A549 (cell line): ENCODE results near the gene IP6K1. TPM values are rescaled to one million over a fixed set of nuclear protein-coding genes. Genes with fewer than 3 reads are reported as not detected.

ENCODE experiments used
- ATAC-seq, 2 experiments: fragments of 200-7000 bp in 1 of 2; fragments of >200 bp in 1 of 2; cut with Nextera tagmentation in 1 of 2; cut with Tn5 transposase in 1 of 2; 3 replicates each; pipeline versions ENCODE4 v1.8.0 to v1.9.1; 2018 to 2020; ENCODE audit warnings: mild to moderate bottlenecking in 1 of 2, moderate library complexity in 1 of 2
- CTCF ChIA-PET: fragments of 300-600 bp; sonication (Branson Sonifier 250); formaldehyde crosslinking; extraction: SDS; loops from one replicate; lab custom pipeline; 2021; ENCODE audit warnings: antibody characterized with exemption, inconsistent platforms; lab: Yijun Ruan, JAX
- POLR2A ChIA-PET: fragments of 350-600 bp; formaldehyde crosslinking; extraction: SDS; loops from one replicate; lab custom pipeline; 2021; ENCODE audit warnings: antibody characterized with exemption, inconsistent platforms; lab: Yijun Ruan, JAX
- DNase-seq, 2 experiments: peaks; one replicate each; pipeline versions ENCODE4 v3.0.0 to v3.0.0-alpha.2; 2011 to 2016; ENCODE audit warnings: low read depth in 1 of 2, low spot score in 1 of 2
- FAIRE-seq: peaks from 2 replicates; lab custom pipeline; 2011; peaks lifted over from hg19 to GRCh38; lab: Jason Lieb, UNC
- H3K27ac ChIP-seq, 2 experiments: fragments of >200 bp; sonication (Bioruptor Twin); formaldehyde crosslinking; 3 replicates each; pipeline ENCODE4 v1.5.1; 2016 to 2017
- H3K4me1 ChIP-seq: fragments of >200 bp; sonication (Bioruptor Twin); formaldehyde crosslinking; 3 replicates; pipeline ENCODE4 v1.6.1; 2016
- H3K4me2 ChIP-seq: fragments of >200 bp; sonication (Bioruptor Twin); formaldehyde crosslinking; 3 replicates; pipeline ENCODE4 v1.6.1; 2016
- H3K4me3 ChIP-seq: fragments of >200 bp; sonication (Bioruptor Twin); formaldehyde crosslinking; 3 replicates; pipeline ENCODE4 v1.5.1; 2016
- H3K9me3 ChIP-seq: fragments of >200 bp; sonication (Bioruptor Twin); formaldehyde crosslinking; 3 replicates; pipeline ENCODE4 v1.6.1; 2016
- CBX2 ChIP-seq: fragments of 200-600 bp; sonication (generic); IDR thresholded peaks from 2 replicates; pipeline ENCODE4 v1.6.1; 2016; ENCODE audit warnings: low read depth, mild to moderate bottlenecking, borderline replicate concordance
- CHD2 ChIP-seq: fragments of 150-350 bp; IDR thresholded peaks from 2 replicates; pipeline ENCODE4 v1.6.1; 2014; ENCODE audit warnings: low read length; ENCODE audit not compliant: partially characterized antibody
- EHMT2 ChIP-seq: fragments of 200-600 bp; sonication (generic); IDR thresholded peaks from 2 replicates; pipeline ENCODE4 v1.6.1; 2016; ENCODE audit warnings: antibody characterized with exemption, low read depth, mild to moderate bottlenecking, moderate library complexity
- FOXS1 ChIP-seq: fragments of 250-450 bp; sonication (Bioruptor Pico); IDR thresholded peaks from 2 replicates; pipeline ENCODE4 v1.5.0; 2020; ENCODE audit warnings: mild to moderate bottlenecking, moderate library complexity
- HOXA7 ChIP-seq: fragments of 250-450 bp; sonication (Bioruptor Pico); IDR thresholded peaks from 2 replicates; pipeline ENCODE4 v1.5.0; 2020; ENCODE audit warnings: mild to moderate bottlenecking, moderate library complexity
- NFE2L2 ChIP-seq: fragments of 150-350 bp; conservative IDR thresholded peaks from 2 replicates; pipeline ENCODE4 v1.6.1; 2014; ENCODE audit warnings: low read length
- NR3C1 ChIP-seq: fragments of >200 bp; sonication (Bioruptor Twin); formaldehyde crosslinking; IDR thresholded peaks from 3 replicates; pipeline ENCODE4 v1.6.1; 2017
- PHF8 ChIP-seq: fragments of 200-600 bp; sonication (generic); IDR thresholded peaks from 2 replicates; pipeline ENCODE4 v1.6.1; 2016; ENCODE audit warnings: low read depth, mild to moderate bottlenecking, antibody characterized with exemption, moderate library complexity, borderline replicate concordance
- POLR2A ChIP-seq: IDR thresholded peaks from 2 replicates; pipeline ENCODE4 v1.6.1; 2012; ENCODE audit warnings: mild to moderate bottlenecking, low read length
- RAD21 ChIP-seq, 2 experiments: fragments of >200 bp in 1 of 2; sonication (Bioruptor Twin) in 1 of 2; formaldehyde crosslinking in 1 of 2; IDR thresholded peaks in 1 of 2; conservative IDR thresholded peaks in 1 of 2; 2 replicates in 1 of 2; 3 replicates in 1 of 2; pipeline ENCODE4 v1.6.1; 2012 to 2018; ENCODE audit warnings: inconsistent platforms in 1 of 2
- RFX5 ChIP-seq: fragments of 450-650 bp; IDR thresholded peaks from 2 replicates; pipeline ENCODE4 v1.7.1; 2014; ENCODE audit warnings: antibody characterized with exemption, mild to moderate bottlenecking, moderate library complexity
- SMC3 ChIP-seq: fragments of >200 bp; sonication (Bioruptor Twin); formaldehyde crosslinking; IDR thresholded peaks from 3 replicates; pipeline ENCODE4 v1.6.1; 2018; ENCODE audit warnings: inconsistent platforms
- SREBF2 ChIP-seq: fragments of 450-650 bp; IDR thresholded peaks from 2 replicates; pipeline ENCODE4 v1.6.1; 2014; ENCODE audit warnings: mild to moderate bottlenecking, moderate library complexity
- ZNF302 ChIP-seq: fragments of 250-450 bp; sonication (Bioruptor Pico); IDR thresholded peaks from 2 replicates; pipeline ENCODE4 v1.9.0; 2021; ENCODE audit warnings: inconsistent platforms, mild to moderate bottlenecking, moderate library complexity
- ZSCAN20 ChIP-seq: fragments of 250-450 bp; sonication (Bioruptor Pico); IDR thresholded peaks from 2 replicates; pipeline ENCODE4 v1.8.0; 2022; ENCODE audit warnings: mild to moderate bottlenecking, moderate library complexity
- WGBS: methylation state at CpG from one replicate; pipeline ENCODE4 v1.1.6; 2017; ENCODE audit errors: missing lambda C conversion rate; 5-methylcytosine and 5-hydroxymethylcytosine counted together
- polyA plus RNA-seq, 4 experiments: library from polyadenylated mRNA; depleted of rRNA in 3 of 4; stranded (reverse); fragments of >200 nt; fragmentation: RNase III in 1 of 4; extraction: RNeasy Plus Mini Kit Qiagen cat#74134 plus additional on column Dnase treatment in 1 of 4; gene quantifications; 2 replicates in 3 of 4; 3 replicates in 1 of 4; pipeline ENCODE4 v1.2.3, GENCODE V29; 2011 to 2017
- TF ChIP-seq, protein P1 (sequence below): IDR thresholded peaks from 2 replicates; pipeline ENCODE4 v1.6.1; 2012
- TF ChIP-seq, protein P2 (sequence below): IDR thresholded peaks from 2 replicates; pipeline ENCODE4 v1.6.1; 2012
- TF ChIP-seq, protein P3 (sequence below): fragments of 250-450 bp; sonication (Bioruptor Pico); IDR thresholded peaks from 2 replicates; pipeline ENCODE4 v1.5.0; 2020; ENCODE audit warnings: low read depth, mild to moderate bottlenecking, moderate library complexity
- TF ChIP-seq, protein P4 (sequence below): IDR thresholded peaks from 2 replicates; pipeline ENCODE4 v1.6.1; 2012; ENCODE audit warnings: low read depth, borderline replicate concordance

IP6K1 gene
- polyA plus RNA-seq, 2 of the 4 experiments (the other 2 are of a cell fraction) = 16.2 to 22.2 TPM

DNA sequence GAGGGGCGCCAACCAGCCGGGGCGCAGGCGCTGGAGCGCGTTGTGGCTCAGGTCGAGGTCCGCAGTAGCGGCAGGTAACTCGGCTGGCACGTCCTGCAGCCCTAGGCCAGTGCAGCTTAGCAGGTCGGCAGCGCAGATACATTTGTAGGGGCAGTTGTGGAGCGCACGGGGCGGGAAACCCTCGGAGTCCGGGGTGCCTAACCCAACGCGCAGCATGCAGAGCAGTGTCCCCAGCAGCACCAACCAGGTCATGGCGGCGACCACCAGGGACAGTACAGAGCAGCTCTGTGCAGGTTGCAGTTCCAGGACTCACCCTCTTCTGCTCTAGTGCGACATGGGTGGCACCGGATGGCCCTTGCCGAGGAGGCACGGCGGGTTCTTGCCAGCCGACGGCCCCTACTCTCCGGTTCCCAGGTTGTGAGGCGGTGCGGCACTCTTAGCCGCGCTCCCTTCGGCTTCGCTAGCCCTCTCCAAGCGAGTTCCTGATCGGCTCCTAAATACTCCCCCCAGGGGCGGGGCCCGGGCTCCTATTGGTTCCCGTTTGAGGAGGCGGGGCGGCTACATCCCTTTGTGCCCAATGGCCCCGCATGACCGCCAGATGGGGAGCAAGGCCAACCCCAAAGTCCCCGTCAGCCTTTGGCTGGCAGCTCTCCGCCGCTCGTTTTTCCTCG is 67.0 kb downstream of the IP6K1 start, which contains the start of gene AMIGO3 (continued):
- no peak for TF ChIP-seq RAD21 (conservative IDR thresholded peaks at IDR 0.05 in 1 of 2, IDR thresholded peaks at IDR 0.05 in 1 of 2)
- TF ChIP-seq NFE2L2 = no peak
- TF ChIP-seq SMC3 = no peak
- no peak for TF ChIP-seq ZSCAN20
- TF ChIP-seq, protein P1, sequence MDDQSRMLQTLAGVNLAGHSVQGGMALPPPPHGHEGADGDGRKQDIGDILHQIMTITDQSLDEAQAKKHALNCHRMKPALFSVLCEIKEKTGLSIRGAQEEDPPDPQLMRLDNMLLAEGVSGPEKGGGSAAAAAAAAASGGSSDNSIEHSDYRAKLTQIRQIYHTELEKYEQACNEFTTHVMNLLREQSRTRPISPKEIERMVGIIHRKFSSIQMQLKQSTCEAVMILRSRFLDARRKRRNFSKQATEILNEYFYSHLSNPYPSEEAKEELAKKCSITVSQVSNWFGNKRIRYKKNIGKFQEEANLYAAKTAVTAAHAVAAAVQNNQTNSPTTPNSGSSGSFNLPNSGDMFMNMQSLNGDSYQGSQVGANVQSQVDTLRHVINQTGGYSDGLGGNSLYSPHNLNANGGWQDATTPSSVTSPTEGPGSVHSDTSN = peak; percentile 65

DNA sequence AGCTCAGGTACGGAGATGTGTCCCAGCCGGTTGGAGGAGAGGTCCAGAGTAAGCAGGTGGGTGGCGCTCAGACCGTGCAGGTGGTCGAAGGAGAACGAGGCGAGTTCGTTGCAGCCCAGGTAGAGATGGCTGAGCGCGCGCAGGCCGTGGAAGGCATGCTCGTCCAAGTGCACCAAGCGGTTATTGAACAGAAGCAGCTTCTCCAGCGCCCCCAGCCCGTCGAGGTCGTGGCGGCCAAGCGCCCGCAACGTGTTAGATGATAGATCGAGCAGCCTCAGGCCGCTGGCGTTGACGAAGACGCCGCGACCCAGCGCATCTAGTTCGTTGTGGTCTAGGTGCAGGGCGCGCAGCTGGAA is 67.5 kb downstream of the IP6K1 start:
- no peak for TF ChIP-seq EHMT2
- TF ChIP-seq HOXA7 (CRISPR knock-in tag) = no peak
- TF ChIP-seq CHD2 = no peak
- no peak for TF ChIP-seq RFX5
- no peak for TF ChIP-seq FOXS1
- TF ChIP-seq ZSCAN20 = no peak
- no peak for TF ChIP-seq NFE2L2
- WGBS = 95% methylated on average over 28 of the region's 33 CpGs
- H3K4me2 ChIP-seq = peak overlapping the region; percentile 84; the same call in 2 of the 3 replicates
- H3K4me3 ChIP-seq = no peak overlapping the region
- H3K4me1 ChIP-seq = peaks cover 8% of the 10 kb centered on the region; the same call in 2 of the 3 replicates
- H3K27ac ChIP-seq = no peak overlapping the region
- ChIA-PET POLR2A (no interaction called here), CTCF (interaction anchor here (1.1 to 3.7 kb wide), 3 partner anchors 11 to 16 kb away, joined by 4 to 24 read pairs (median 4); no protein-coding TSS in a partner anchor)
- no peaks in the 10 kb centered on the region for H3K9me3 ChIP-seq
- FAIRE-seq (no peak), DNase-seq (no peak), ATAC-seq (no peak)

DNA sequence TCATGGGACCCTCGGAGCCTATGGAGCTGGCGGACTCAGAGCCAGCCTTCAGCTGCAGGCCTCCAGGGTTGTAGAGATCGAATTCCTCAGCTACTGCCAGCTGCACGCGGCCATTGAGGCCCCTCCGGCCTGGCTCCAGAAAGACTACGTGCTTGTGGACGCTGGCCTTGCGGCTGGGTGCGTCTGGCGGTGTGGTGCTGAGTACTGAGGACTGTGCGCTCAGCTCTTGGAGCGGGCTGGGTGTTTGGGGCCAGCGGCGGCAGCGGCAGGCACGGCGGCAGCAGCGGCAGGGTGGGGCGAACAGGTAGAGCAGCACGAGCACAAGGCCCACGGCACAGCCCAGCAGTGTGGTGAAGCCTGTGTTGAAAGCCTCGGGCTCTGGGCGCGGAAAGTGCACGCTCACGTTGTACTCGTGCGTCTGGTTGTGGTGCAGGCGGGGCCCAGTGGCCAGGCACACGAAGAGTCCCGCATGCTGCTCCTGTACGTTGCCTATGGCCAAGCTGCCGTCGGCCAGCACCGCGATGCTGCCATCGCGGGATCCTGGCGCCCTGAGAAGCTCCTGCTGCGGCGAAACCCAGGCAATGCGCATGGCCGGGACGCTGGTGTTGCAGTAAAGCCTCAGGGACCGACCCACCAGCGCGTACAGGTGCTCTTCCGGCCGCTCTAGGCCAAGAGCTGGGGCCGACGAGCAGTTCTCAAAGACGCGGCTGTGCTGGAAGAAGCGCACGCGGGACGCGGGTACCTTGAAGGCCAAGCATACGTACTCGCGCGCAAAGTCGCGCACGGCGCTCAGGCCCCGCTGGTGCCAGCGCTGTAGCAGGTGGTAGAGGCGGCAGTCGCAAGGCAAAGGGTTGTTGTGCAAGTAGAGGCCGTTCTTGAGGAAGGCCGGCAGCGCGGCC is 68.1 kb downstream of the IP6K1 start:
- no peak for ATAC-seq

More for the DNA sequence above, 68.1 kb downstream of the IP6K1 start:
- Histone ChIP-seq H3K4me1 (peaks cover 8% of the 10 kb centered on the region; the same call in 2 of the 3 replicates), H3K9me3 (no peaks in the 10 kb centered on the region), H3K4me2 (no peak overlapping the region), H3K27ac (no peak overlapping the region), H3K4me3 (no peak overlapping the region)
- DNase-seq = no peak
- ChIA-PET CTCF (interaction anchor here (1.1 to 3.7 kb wide), 3 partner anchors 10 to 16 kb away, joined by 4 to 24 read pairs (median 4); no protein-coding TSS in a partner anchor), POLR2A (no interaction called here)
- WGBS = 96% methylated on average over 49 of the region's 75 CpGs
- FAIRE-seq = no peak
- no peak for TF ChIP-seq PHF8
- TF ChIP-seq ZNF302 (CRISPR knock-in tag) = no peak
- TF ChIP-seq, protein P2, sequence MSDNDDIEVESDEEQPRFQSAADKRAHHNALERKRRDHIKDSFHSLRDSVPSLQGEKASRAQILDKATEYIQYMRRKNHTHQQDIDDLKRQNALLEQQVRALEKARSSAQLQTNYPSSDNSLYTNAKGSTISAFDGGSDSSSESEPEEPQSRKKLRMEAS = no peak
- TF ChIP-seq, protein P3, sequence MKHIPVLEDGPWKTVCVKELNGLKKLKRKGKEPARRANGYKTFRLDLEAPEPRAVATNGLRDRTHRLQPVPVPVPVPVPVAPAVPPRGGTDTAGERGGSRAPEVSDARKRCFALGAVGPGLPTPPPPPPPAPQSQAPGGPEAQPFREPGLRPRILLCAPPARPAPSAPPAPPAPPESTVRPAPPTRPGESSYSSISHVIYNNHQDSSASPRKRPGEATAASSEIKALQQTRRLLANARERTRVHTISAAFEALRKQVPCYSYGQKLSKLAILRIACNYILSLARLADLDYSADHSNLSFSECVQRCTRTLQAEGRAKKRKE = no peak
- TF ChIP-seq RFX5 = no peak
- TF ChIP-seq POLR2A = no peak
- TF ChIP-seq SREBF2 = no peak
- no peak for TF ChIP-seq CBX2
- TF ChIP-seq, protein P4, sequence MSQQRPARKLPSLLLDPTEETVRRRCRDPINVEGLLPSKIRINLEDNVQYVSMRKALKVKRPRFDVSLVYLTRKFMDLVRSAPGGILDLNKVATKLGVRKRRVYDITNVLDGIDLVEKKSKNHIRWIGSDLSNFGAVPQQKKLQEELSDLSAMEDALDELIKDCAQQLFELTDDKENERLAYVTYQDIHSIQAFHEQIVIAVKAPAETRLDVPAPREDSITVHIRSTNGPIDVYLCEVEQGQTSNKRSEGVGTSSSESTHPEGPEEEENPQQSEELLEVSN = no peak
- no peak for TF ChIP-seq NR3C1
- TF ChIP-seq, all 56 proteins: peak for 0
